ENCODE measurements around the gene DNM3.

DNM3 gene

GRCh38 chr1:171817511-171818265, 23.6 kb upstream of the DNM3 start:
- no peak for DNase-seq (ENCODE audit: low read depth, low spot score)

- DNase-seq (ENCODE audit: low read depth, low spot score), result no peak
These were observed 21.4 kb upstream of the DNM3 start for GRCh38 chr1:171819946-171820345.

GRCh38 chr1:171826973-171827372, 14.3 kb upstream of the DNM3 start:
- no peak for DNase-seq (ENCODE audit: low read depth, low spot score)

- DNase-seq (ENCODE audit: low read depth, low spot score), result no peak
These were observed 12.5 kb upstream of the DNM3 start for GRCh38 chr1:171828794-171829193.

GRCh38 chr1:171833091-171833825, 8.0 kb upstream of the DNM3 start:
- DNase-seq (ENCODE audit: low read depth, low spot score), result no peak

- no peak for DNase-seq (ENCODE audit: low read depth, low spot score)
These were observed 6.5 kb upstream of the DNM3 start for GRCh38 chr1:171834821-171835220.

GRCh38 chr1:171835891-171836290, 5.4 kb upstream of the DNM3 start:
- DNase-seq (ENCODE audit: low read depth, low spot score), result no peak

GRCh38 chr1:171841931-171842761, 848 bp downstream of the DNM3 start:
- no peak for DNase-seq (ENCODE audit: low read depth, low spot score)

GRCh38 chr1:171844381-171844780, 3.1 kb downstream of the DNM3 start:
- DNase-seq (ENCODE audit: low read depth, low spot score), result no peak

- DNase-seq (ENCODE audit: low read depth, low spot score), result no peak
These were observed 4.7 kb downstream of the DNM3 start for GRCh38 chr1:171845998-171846397.

- no peak for DNase-seq (ENCODE audit: low read depth, low spot score)
These were observed 8.1 kb downstream of the DNM3 start for GRCh38 chr1:171849245-171849898.

GRCh38 chr1:171850651-171851350, 9.5 kb downstream of the DNM3 start:
- DNase-seq (ENCODE audit: low read depth, low spot score), result no peak

GRCh38 chr1:171852272-171852671, 11.0 kb downstream of the DNM3 start:
- DNase-seq (ENCODE audit: low read depth, low spot score), result no peak

GRCh38 chr1:171855381-171855780, 14.1 kb downstream of the DNM3 start:
- no peak for DNase-seq (ENCODE audit: low read depth, low spot score)

- DNase-seq (ENCODE audit: low read depth, low spot score), result no peak
These were observed 17.4 kb downstream of the DNM3 start for GRCh38 chr1:171858696-171859095.

GRCh38 chr1:171860696-171861095, 19.4 kb downstream of the DNM3 start:
- DNase-seq (ENCODE audit: low read depth, low spot score), result no peak

- DNase-seq (ENCODE audit: low read depth, low spot score), result no peak
These were observed 22.2 kb downstream of the DNM3 start for GRCh38 chr1:171863531-171863930.

- DNase-seq (ENCODE audit: low read depth, low spot score), result no peak
These were observed 23.0 kb downstream of the DNM3 start for GRCh38 chr1:171864308-171864707.

- DNase-seq (ENCODE audit: low read depth, low spot score), result no peak
These were observed 23.8 kb downstream of the DNM3 start for GRCh38 chr1:171865106-171865505.

- no peak for DNase-seq (ENCODE audit: low read depth, low spot score)
These were observed 25.9 kb downstream of the DNM3 start for GRCh38 chr1:171867236-171867635.

GRCh38 chr1:171868217-171868803, 27.0 kb downstream of the DNM3 start:
- DNase-seq (ENCODE audit: low read depth, low spot score), result no peak

All from smooth muscle cell of the brain vasculature (primary cell).